GM12872 (cell line): ENCODE data around the gene UGT3A2.

Experiments
- CTCF ChIP-seq: IDR thresholded peaks from 3 replicates; pipeline ENCODE4 v1.5.1; 2011; ENCODE audit warnings: low read depth, mild to moderate bottlenecking, low read length, moderate library complexity; ENCODE audit not compliant: insufficient read depth

UGT3A2 gene

GRCh38 chr5:36079200-36079781 is 12.6 kb upstream of the UGT3A2 start:
- TF ChIP-seq CTCF: peak; percentile 78

GRCh38 chr5:36078430-36078829 is 11.7 kb upstream of the UGT3A2 start:
- TF ChIP-seq CTCF: no peak

GRCh38 chr5:36073595-36074216 is 7.0 kb upstream of the UGT3A2 start:
- TF ChIP-seq CTCF: peak; percentile 71

GRCh38 chr5:36070687-36071571 is 4.2 kb upstream of the UGT3A2 start:
- TF ChIP-seq CTCF: no peak

- no peak for TF ChIP-seq CTCF
Observed at GRCh38 chr5:36068751-36069281, 2.1 kb upstream of the UGT3A2 start.

GRCh38 chr5:36066001-36066539 is 612 bp downstream of the UGT3A2 start:
- no peak for TF ChIP-seq CTCF

- TF ChIP-seq CTCF: no peak
Observed at GRCh38 chr5:36060420-36060887, 6.2 kb downstream of the UGT3A2 start.
